Hematopoietic multipotent progenitor cell treated with erythropoietin and hydrocortisone succinate and interleukin-3 and kit ligand, for 17 days (in vitro differentiated cells): ENCODE data around the gene SH3PXD2A.

Experiments
- DNase-seq: peaks from one replicate; pipeline ENCODE4 v3.0.0-alpha.2; 2015; ENCODE audit warnings: low spot score

The SH3PXD2A gene

GRCh38 chr10:103720964-103721335, 134.4 kb downstream of the SH3PXD2A start:
- DNase-seq: no peak

- DNase-seq: no peak
Measured at GRCh38 chr10:103720328-103720963, 134.9 kb downstream of the SH3PXD2A start.

DNA sequence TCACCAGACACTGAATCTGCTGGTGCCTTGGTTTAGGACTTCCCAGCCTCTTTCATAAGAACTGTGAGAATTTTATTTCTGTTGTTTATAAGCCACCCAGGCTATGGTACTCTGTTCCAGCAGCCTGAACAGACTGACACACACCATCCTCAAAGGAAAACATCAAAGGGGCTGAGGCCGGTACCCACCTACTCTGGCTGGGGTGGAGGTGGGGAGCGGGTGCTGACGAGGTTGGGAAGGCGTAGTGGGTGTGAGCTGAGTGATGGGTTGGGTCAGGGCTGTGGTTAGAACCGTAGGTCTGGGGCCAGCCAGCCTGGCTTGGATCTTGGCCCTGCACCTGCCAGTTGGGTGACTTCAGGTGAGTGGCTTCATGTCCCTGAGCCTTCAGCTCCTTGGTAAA, 136.3 kb downstream of the SH3PXD2A start:
- no peak for DNase-seq

- DNase-seq: no peak
Measured at GRCh38 chr10:103718247-103718620, 137.1 kb downstream of the SH3PXD2A start.

- DNase-seq: no peak
Measured at GRCh38 chr10:103717341-103718246, 137.8 kb downstream of the SH3PXD2A start.

DNA sequence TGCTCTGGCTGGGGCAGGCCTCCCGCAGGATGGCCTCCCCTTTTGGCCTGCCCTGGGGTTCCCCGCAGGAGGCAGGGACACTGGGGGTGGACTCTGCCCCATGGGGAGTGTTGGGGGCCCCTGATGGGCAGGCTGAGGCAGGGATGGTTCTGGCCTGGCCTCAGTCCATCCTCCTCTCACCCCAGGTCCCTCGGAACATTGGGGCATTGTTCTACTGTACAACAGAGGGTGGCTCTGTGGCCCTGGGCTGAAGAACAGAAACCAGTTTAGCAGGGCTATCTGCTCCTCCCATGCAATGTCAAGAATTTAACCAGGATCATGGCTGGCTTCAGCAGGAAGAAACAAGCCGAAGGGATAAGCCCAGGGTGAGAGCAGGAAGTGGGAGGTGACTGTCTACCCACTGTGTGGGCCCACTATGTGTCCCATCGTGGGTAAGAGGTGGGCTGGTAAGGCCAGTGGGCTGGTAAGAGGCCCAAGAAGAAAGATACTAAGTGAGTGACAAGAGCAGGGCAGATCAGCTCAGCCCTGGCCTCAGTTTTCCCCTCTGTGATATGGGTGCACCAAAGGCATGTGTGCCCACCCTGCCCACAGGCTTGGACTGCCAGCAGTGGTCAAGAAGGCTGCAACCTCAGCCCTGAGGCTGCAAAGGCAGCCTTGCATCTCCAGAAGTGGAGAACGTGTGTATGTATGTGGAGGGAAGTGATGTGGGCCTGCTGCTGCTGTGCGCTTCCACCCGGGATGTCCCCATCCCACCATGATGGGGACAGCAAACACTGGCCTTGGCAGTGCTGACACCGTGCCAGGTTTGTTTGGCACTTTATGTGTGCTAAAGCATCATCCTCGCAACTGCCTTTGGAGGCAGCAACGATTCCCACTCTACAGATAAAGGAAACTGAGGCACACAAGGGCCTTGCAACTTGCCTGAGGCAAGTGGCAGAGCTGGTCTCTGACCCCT, 138.9 kb downstream of the SH3PXD2A start:
- DNase-seq: no peak

- DNase-seq: no peak
Measured at GRCh38 chr10:103715430-103715829, 139.9 kb downstream of the SH3PXD2A start.

- DNase-seq: no peak
Measured at GRCh38 chr10:103714232-103714891, 141.0 kb downstream of the SH3PXD2A start.

GRCh38 chr10:103713676-103714075, 141.7 kb downstream of the SH3PXD2A start:
- DNase-seq: no peak

DNA sequence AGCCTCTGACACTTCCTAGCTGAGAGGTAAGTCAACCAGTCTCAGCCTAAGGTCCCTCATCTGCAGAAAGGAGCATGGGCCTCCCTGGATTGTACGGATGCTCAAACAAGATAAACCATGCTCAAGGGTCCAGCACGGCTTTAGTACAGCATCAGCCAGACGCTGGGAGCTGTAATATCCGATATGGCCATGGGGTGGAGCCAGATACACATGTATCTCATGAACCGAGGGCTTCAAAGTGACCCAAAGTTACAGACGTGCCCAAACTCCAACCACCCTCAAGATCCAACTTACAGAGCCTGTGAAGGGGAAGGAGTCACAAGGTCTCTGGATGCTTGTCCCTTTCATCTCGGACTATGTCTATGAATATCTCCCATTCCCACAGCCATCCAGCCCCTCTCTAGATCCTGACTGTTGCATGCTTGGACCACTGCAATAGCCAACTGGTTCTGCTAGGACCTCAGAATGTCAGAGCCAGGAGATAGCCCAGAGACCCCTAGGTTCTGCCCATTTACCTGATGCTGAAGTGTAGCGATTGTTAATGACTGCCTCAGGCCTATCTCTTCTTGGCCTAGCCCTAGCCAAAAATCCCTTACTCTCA, 142.4 kb downstream of the SH3PXD2A start:
- peak; percentile 61 for DNase-seq

DNA sequence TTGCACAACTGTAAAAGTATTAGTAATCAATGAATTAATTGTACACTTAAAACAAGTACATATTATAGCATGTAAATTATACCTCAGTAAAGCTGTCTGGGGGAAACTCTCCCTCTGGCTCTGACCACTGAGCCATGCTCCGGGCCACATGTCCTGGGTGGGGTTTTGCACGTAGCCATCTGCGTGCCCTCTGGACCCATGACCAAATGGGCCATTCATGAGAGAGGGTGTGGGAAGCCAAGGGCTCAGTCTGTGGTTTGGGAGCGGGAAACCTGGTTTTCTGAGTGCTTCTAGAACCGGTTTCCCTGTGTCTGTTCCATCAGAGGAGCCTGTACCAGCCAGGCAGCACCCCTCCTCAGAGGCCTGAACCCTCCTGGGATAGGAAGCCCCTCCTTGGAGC, 143.2 kb downstream of the SH3PXD2A start:
- no peak for DNase-seq

DNA sequence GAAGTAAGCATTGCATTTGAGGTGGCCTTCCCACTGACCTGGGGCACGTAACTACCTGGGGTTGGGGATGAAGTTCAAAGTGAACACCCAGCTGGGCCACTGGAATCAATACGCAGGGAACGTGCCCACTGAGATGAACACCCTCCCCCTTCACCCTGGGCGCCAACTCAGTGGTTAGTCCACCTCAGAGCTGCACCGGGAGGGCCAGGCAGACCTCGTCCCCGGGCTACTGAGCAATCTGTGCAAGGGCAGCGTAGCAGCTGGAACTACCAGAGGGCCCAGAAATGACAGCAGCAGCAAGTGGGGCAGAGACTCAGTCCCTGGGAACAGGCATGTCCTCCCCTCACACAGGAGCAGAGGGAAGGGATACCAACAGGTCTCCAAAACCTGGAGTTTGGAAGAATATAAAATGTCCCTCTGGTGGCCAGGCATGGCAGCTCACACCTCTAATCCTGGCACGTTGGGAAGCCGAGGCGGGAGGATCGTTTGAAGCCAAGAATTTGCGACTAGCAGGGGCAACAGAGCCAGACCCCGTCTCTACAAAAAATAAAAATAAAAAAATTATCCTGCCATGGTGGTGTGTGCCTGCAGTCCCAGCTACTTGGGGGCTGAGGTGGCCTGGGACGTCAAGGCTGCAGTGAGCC, 143.9 kb downstream of the SH3PXD2A start:
- DNase-seq: no peak

- no peak for DNase-seq
Measured at GRCh38 chr10:103710490-103710889, 144.9 kb downstream of the SH3PXD2A start.

GRCh38 chr10:103709341-103709920, 145.9 kb downstream of the SH3PXD2A start:
- DNase-seq: no peak

DNA sequence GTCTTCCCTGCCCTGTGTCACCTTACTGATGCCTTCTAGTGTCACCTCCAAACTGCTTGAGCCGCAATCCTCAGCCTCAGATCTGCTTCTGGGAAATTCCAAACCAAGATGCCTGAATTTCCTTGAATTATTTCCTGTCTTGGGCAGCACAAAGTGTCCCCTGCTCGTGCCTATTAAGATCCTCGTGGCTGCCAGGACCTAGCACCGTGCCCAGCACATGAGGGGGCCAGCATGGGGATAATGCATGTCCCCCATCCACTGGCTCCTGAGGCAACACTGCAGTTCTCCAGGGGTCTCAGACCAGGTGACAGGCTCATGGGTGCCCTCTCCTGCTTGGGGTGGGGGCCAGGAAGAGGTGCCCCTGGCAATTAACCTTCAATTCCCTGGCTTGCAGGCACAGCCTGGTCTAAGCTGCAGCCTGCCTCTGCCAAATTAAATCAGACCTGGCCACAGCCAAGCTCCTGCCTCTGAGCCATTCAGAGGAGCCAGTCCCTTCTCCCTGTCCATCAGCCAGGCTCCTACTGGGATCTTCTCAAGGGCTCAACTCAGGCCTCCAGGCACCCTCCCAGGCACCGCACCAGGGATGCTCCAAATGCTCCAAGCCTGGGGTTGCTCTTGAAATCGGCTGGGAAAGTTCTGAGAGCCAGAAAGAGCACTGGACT, 146.6 kb downstream of the SH3PXD2A start:
- DNase-seq: no peak

DNA sequence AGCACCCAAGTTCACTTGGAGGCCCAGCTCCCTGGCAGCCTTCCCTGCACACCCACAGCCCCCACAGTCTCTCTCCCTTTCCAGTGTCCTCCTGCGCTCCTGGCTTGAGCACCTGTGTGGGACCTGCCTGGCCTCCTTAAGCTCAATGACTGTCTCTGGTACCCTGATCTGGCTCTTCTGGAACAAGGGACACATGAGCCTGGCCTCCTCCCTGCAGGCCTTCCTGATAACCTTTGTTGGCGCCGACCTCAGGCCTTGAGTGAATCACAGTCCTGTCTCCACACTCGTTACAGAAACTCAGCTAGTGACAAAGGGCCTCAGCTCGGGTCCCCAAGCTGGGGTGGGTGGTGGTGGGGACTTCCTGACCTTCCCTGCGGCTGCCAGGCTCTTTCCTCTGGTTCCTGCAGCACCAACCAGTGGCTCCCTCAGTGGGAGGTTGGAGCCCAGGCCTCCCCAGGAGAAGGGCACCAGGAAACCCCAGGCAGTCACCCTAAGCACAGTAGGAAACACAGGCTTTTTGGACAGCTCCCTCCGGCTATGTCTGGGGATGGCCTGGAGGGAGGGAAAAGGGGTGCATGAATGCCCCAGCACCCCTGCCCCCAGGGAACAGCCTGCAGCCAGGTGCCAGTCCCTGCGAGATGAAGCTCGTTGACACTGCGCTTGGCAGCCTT, 147.3 kb downstream of the SH3PXD2A start:
- DNase-seq: no peak

DNA sequence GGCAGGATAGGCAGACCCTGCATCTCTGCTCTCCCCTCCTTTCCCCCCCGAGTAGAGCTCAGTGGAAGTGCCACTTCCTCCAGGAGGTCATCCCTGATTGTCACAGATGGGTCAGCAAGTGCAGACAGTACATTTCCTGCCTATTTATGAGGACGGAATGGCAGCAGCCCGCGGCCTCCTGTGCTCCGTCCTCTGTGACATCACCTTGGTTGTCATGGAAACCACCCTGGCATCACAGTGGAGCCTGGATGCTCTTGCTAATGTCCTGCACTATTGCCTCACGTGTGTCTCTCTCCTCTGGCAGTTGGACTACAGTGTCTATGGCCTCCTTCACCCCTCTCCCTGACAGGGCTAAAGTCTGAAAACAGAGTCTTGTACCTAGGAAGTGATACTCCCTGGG, 148.6 kb downstream of the SH3PXD2A start:
- no peak for DNase-seq

DNA sequence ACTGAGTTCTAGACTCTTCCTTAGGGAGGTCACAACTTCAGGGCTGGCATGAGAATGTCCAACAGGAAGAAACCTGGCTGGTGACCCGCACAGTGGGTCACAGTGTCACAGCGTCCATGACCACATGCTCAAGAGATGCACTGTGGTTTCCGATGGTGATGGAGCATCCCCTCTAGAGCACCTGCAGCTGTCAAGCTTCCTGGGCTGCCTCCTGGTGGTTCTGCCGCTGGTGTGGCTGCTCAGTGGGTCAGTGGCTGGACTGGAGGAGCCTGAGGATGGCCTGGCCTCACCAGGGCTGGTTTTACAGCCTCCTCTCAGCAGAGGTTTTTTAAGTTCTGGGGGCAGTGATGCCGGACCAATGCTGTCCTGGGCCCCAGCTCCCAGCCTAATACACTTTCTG, 149.3 kb downstream of the SH3PXD2A start:
- DNase-seq: no peak
